Effector CD8-positive, alpha-beta T cell (primary cell): ENCODE results near the gene PNPLA7.
"Not testable (repeated sequence)": the region's sequence is repeated elsewhere in the genome, so short reads cannot be mapped to it uniquely, and the experiment has no call there.

ENCODE experiments used
- DNase-seq: peaks from one replicate; lab custom pipeline; 2025; lab: John Stamatoyannopoulos, UW

The PNPLA7 gene

GRCh38 chr9:137543237-137543963 is 6.8 kb downstream of the PNPLA7 start:
- DNase-seq: no peak

- DNase-seq: no peak
Measured at GRCh38 chr9:137542486-137542885, 7.7 kb downstream of the PNPLA7 start.

- DNase-seq: no peak
Measured at GRCh38 chr9:137540536-137540935, 9.7 kb downstream of the PNPLA7 start.

- DNase-seq: no peak
Measured at GRCh38 chr9:137538058-137538457, 12.1 kb downstream of the PNPLA7 start.

GRCh38 chr9:137536594-137537131 is 13.5 kb downstream of the PNPLA7 start:
- not testable (repeated sequence) for DNase-seq

GRCh38 chr9:137535120-137535428 is 15.1 kb downstream of the PNPLA7 start:
- DNase-seq: no peak

- no peak for DNase-seq
Measured at GRCh38 chr9:137534256-137535119, 15.7 kb downstream of the PNPLA7 start.

- not testable (repeated sequence) for DNase-seq
Measured at GRCh38 chr9:137532891-137533468, 17.2 kb downstream of the PNPLA7 start.

- DNase-seq: no peak
Measured at GRCh38 chr9:137531099-137531765, 19.0 kb downstream of the PNPLA7 start.

- no peak for DNase-seq
Measured at GRCh38 chr9:137530331-137530730, 19.9 kb downstream of the PNPLA7 start.

- DNase-seq: no peak
Measured at GRCh38 chr9:137524981-137525317, 25.3 kb downstream of the PNPLA7 start.

- DNase-seq: no peak
Measured at GRCh38 chr9:137524161-137524980, 25.8 kb downstream of the PNPLA7 start.

- DNase-seq: no peak
Measured at GRCh38 chr9:137522746-137523455, 27.3 kb downstream of the PNPLA7 start.

GRCh38 chr9:137521405-137521985 is 28.7 kb downstream of the PNPLA7 start:
- DNase-seq: no peak

- DNase-seq: no peak
Measured at GRCh38 chr9:137520614-137521404, 29.4 kb downstream of the PNPLA7 start.

- no peak for DNase-seq
Measured at GRCh38 chr9:137519553-137519952, 30.6 kb downstream of the PNPLA7 start.

GRCh38 chr9:137518661-137519459 is 31.3 kb downstream of the PNPLA7 start:
- not testable (repeated sequence) for DNase-seq

- DNase-seq: no peak
Measured at GRCh38 chr9:137516144-137516917, 33.9 kb downstream of the PNPLA7 start.
